IMR-90 (cell line): ENCODE results near the gene SLC16A9. TPM values are rescaled to one million over a fixed set of nuclear protein-coding genes. Genes with fewer than 3 reads are reported as not detected.
"Not testable (repeated sequence)": the region's sequence is repeated elsewhere in the genome, so short reads cannot be mapped to it uniquely, and the experiment has no call there.

Source experiments
- ATAC-seq: fragments of 200-7000 bp; cut with Tn5 transposase; 2 replicates; pipeline ENCODE4 v1.9.1; 2020; ENCODE audit warnings: low read depth, mild to moderate bottlenecking, moderate library complexity
- BruUV-seq: library from RNA; stranded (reverse); fragments of 400-500 nt; replicated peaks from 2 replicates; lab custom pipeline; 2021; lab: Mats Ljungman, UMichigan
- CTCF ChIA-PET: fragments of 300-600 bp; formaldehyde crosslinking; extraction: SDS; loops from one replicate; lab custom pipeline; 2021; ENCODE audit warnings: antibody characterized with exemption; lab: Yijun Ruan, JAX
- POLR2A ChIA-PET: fragments of 300-600 bp; sonication (Branson Sonifier 250); formaldehyde crosslinking; loops from one replicate; lab custom pipeline; 2022; ENCODE audit warnings: antibody characterized with exemption; ENCODE audit not compliant: unreplicated experiment; lab: Charles Lee
- DNase-seq: peaks from one replicate; pipeline ENCODE4 v3.0.0; 2013
- H2AFZ ChIP-seq: replicated peaks from 2 replicates; pipeline ENCODE3; 2013; ENCODE audit warnings: low read length, mild to moderate bottlenecking; ENCODE audit not compliant: poor library complexity
- H2AK5ac ChIP-seq: 2 replicates; pipeline ENCODE4 v1.6.1; 2013; ENCODE audit warnings: low read depth, low read length, inconsistent platforms
- H2AK9ac ChIP-seq: replicated peaks from 2 replicates; pipeline ENCODE3; 2013; ENCODE audit warnings: mild to moderate bottlenecking, low read depth, low read length, moderate library complexity; ENCODE audit not compliant: poor library complexity
- H2BK120ac ChIP-seq: 2 replicates; pipeline ENCODE4 v1.6.1; 2013; ENCODE audit warnings: low read depth, low read length, inconsistent platforms
- H2BK15ac ChIP-seq: 3 replicates; pipeline ENCODE4 v1.6.1; 2013; ENCODE audit warnings: low read depth, low read length, inconsistent platforms
- H2BK20ac ChIP-seq: 2 replicates; pipeline ENCODE4 v1.6.1; 2013; ENCODE audit warnings: low read depth, mild to moderate bottlenecking, inconsistent platforms, low read length, moderate library complexity
- H2BK5ac ChIP-seq: 2 replicates; pipeline ENCODE4 v1.6.1; 2013; ENCODE audit warnings: mild to moderate bottlenecking, low read depth, low read length, inconsistent platforms; ENCODE audit not compliant: poor library complexity, severe bottlenecking
- H3K14ac ChIP-seq: replicated peaks from 2 replicates; pipeline ENCODE4 v1.6.1; 2013; ENCODE audit warnings: low read depth, low read length, inconsistent platforms
- H3K18ac ChIP-seq: 2 replicates; pipeline ENCODE4 v1.6.1; 2013; ENCODE audit warnings: low read depth, low read length, control low read depth
- H3K23ac ChIP-seq: 2 replicates; pipeline ENCODE4 v1.6.1; 2013; ENCODE audit warnings: low read depth, low read length, inconsistent platforms
- H3K27ac ChIP-seq: 2 replicates; pipeline ENCODE4 v1.5.1; 2013; ENCODE audit warnings: mild to moderate bottlenecking, control low read depth, low read length; ENCODE audit not compliant: insufficient read depth
- H3K27me3 ChIP-seq: 2 replicates; pipeline ENCODE4 v1.6.1; 2013; ENCODE audit warnings: low read length; ENCODE audit not compliant: control insufficient read depth, insufficient read depth
- H3K36me3 ChIP-seq: 2 replicates; pipeline ENCODE4 v1.6.1; 2013; ENCODE audit warnings: low read length, mixed read lengths; ENCODE audit not compliant: control insufficient read depth, insufficient read depth
- H3K4ac ChIP-seq: 2 replicates; pipeline ENCODE4 v1.6.1; 2013; ENCODE audit warnings: low read depth, low read length, inconsistent platforms
- H3K4me1 ChIP-seq: 2 replicates; pipeline ENCODE4 v1.6.1; 2013; ENCODE audit warnings: low read length, mixed read lengths; ENCODE audit not compliant: control insufficient read depth, insufficient read depth
- H3K4me2 ChIP-seq: 2 replicates; pipeline ENCODE4 v1.6.1; 2013; ENCODE audit warnings: low read depth, mild to moderate bottlenecking, control low read depth, low read length, moderate library complexity
- H3K4me3 ChIP-seq: 2 replicates; pipeline ENCODE4 v1.5.1; 2013; ENCODE audit warnings: low read depth, mild to moderate bottlenecking, control low read depth, low read length, moderate library complexity; ENCODE audit not compliant: insufficient read depth
- H3K56ac ChIP-seq: 2 replicates; pipeline ENCODE4 v1.6.1; 2013; ENCODE audit warnings: low read length, inconsistent platforms; ENCODE audit not compliant: insufficient read depth; ENCODE audit errors: extremely low read depth
- H3K79me1 ChIP-seq, 2 experiments: 2 replicates each; pipeline ENCODE4 v1.6.1; 2013; ENCODE audit warnings: low read length in 2 of 2, inconsistent platforms in 1 of 2, low read depth in 1 of 2
- H3K9ac ChIP-seq: 2 replicates; pipeline ENCODE4 v1.6.1; 2013; ENCODE audit warnings: low read depth, low read length, control low read depth
- H3K9me1 ChIP-seq: 2 replicates; pipeline ENCODE4 v1.6.1; 2013; ENCODE audit warnings: low read length, inconsistent platforms; ENCODE audit not compliant: insufficient read depth
- H3K9me3 ChIP-seq: 2 replicates; pipeline ENCODE4 v1.6.1; 2013; ENCODE audit warnings: low read length; ENCODE audit not compliant: control insufficient read depth, insufficient read depth
- H4K20me1 ChIP-seq: 2 replicates; pipeline ENCODE4 v1.6.1; 2013; ENCODE audit warnings: low read length, inconsistent platforms; ENCODE audit not compliant: insufficient read depth
- H4K5ac ChIP-seq: 2 replicates; pipeline ENCODE4 v1.6.1; 2013; ENCODE audit warnings: mild to moderate bottlenecking, low read depth, low read length, control low read depth
- H4K8ac ChIP-seq, 2 experiments: 2 replicates each; pipeline ENCODE4 v1.6.1; 2013; ENCODE audit warnings: low read depth in 2 of 2, low read length in 2 of 2, control low read depth in 1 of 2, inconsistent platforms in 1 of 2
- H4K91ac ChIP-seq: 2 replicates; pipeline ENCODE4 v1.6.1; 2013; ENCODE audit warnings: low read depth, low read length, inconsistent platforms; ENCODE audit not compliant: insufficient read depth
- WGBS, 2 experiments: methylation state at CpG; one replicate each; pipeline versions ENCODE4 v1.1.5 to v1.1.7; 2013; ENCODE audit warnings: missing lambda C conversion rate in 2 of 2; ENCODE audit not compliant: insufficient read length in 1 of 2; ENCODE audit errors: extremely low coverage in 2 of 2; 5-methylcytosine and 5-hydroxymethylcytosine counted together
- dilution Hi-C: fragments of 300-500 bp; cut with HindIII; formaldehyde crosslinking; loops from one replicate; pipeline ENCODE4 v1.14.3; 2018; ENCODE audit warnings: low sequenced_read_pairs; ENCODE audit not compliant: unreplicated experiment
- in situ Hi-C: fragments of 300-500 bp; cut with MboI; formaldehyde crosslinking; loops from 3 replicates; pipeline ENCODE4 v1.14.3; 2019; ENCODE audit warnings: low sequenced_read_pairs, inconsistent platforms, mixed read lengths
- intact Hi-C: fragments of 100-400 bp; cut with micrococcal nuclease; formaldehyde crosslinking; loops from 2 replicates; pipeline ENCODE4 v1.10.0; 2022
- polyA plus RNA-seq, 3 experiments: library from polyadenylated mRNA; depleted of rRNA; stranded (reverse); fragments of >200 nt; gene quantifications; 2 replicates each; pipeline ENCODE4 v1.2.3, GENCODE V29; 2012; ENCODE audit warnings: low replicate concordance in 1 of 3
- total RNA-seq: library from RNA; depleted of rRNA; stranded (reverse); fragments of >200 nt; gene quantifications from 2 replicates; pipeline ENCODE4 v1.2.3, GENCODE V29; 2012

The SLC16A9 gene
- total and polyA plus RNA-seq, 2 of the 4 experiments (the other 2 are of a cell fraction), result 0.18 to 0.26 TPM

DNA sequence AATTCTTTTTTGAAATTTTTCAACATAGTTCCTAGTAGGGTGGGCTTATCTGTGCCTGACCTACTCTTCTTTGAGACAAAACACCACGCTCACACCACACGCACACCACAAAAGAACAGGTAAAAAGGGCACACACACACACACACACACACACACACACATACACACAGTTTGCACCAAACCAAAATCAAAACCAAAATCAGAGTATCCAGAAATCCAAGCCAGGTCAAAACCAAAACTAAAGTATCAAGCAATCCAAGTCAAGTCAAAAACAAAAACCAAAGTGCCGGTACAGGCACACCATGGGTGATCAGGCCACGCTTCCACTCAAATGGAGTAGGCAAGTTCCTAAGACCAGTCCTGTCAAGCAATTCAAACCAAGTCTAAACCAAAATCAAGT is 23.2 kb upstream of the SLC16A9 start:
- H4K20me1 ChIP-seq, dilution Hi-C loops, H2BK15ac ChIP-seq, H3K14ac ChIP-seq, H3K27ac ChIP-seq, H2AK9ac ChIP-seq, H4K5ac ChIP-seq, H3K56ac ChIP-seq, H3K9me1 ChIP-seq, H3K27me3 ChIP-seq, H3K9ac ChIP-seq, intact Hi-C loops, H3K36me3 ChIP-seq, H3K4ac ChIP-seq, POLR2A ChIA-PET, H2AFZ ChIP-seq, H3K79me1 ChIP-seq, H2BK20ac ChIP-seq, H2AK5ac ChIP-seq, H3K4me1 ChIP-seq, ATAC-seq, H3K18ac ChIP-seq, H4K8ac ChIP-seq, H2BK5ac ChIP-seq, H2BK120ac ChIP-seq, in situ Hi-C loops, H3K4me2 ChIP-seq, BruUV-seq, DNase-seq, H3K9me3 ChIP-seq, H4K91ac ChIP-seq, H3K23ac ChIP-seq, CTCF ChIA-PET, H3K4me3 ChIP-seq: not testable (repeated sequence)
- WGBS, 2 experiments, result 100% methylated on average over 1 of the region's 4 CpGs; no CpG with 5 or more reads in 1 of the 2 experiments

- H3K56ac ChIP-seq, H4K20me1 ChIP-seq, H3K36me3 ChIP-seq, H3K4me2 ChIP-seq, BruUV-seq, H2BK120ac ChIP-seq, H2AK5ac ChIP-seq, H4K5ac ChIP-seq, H3K18ac ChIP-seq, dilution Hi-C loops, H4K91ac ChIP-seq, H3K9ac ChIP-seq, H3K4ac ChIP-seq, H3K4me1 ChIP-seq, H2AFZ ChIP-seq, H2BK15ac ChIP-seq, H4K8ac ChIP-seq, H2BK5ac ChIP-seq, H3K4me3 ChIP-seq, H2AK9ac ChIP-seq, H3K79me1 ChIP-seq, H3K27me3 ChIP-seq, H3K27ac ChIP-seq, DNase-seq, ATAC-seq, H3K9me1 ChIP-seq, H2BK20ac ChIP-seq, H3K23ac ChIP-seq, POLR2A ChIA-PET, CTCF ChIA-PET, H3K9me3 ChIP-seq, H3K14ac ChIP-seq, intact Hi-C loops, in situ Hi-C loops: not testable (repeated sequence)
- no CpG with 5 or more reads among the region's 4 CpGs for WGBS, 2 experiments
Measured at GRCh38 chr10:59729167-59729566, 19.5 kb upstream of the SLC16A9 start.
